NCI-H82 (cell line): Measurements from ENCODE around the gene GUCY2D.

Experiments
- DNase-seq: peaks from one replicate; lab custom pipeline; 2025; lab: John Stamatoyannopoulos, UW

GUCY2D gene

GRCh38 chr17:8001976-8002720 is at the start of gene GUCY2D:
TSS of gene GUCY2D (plus strand) at chr17:8002615. CDS start at chr17:8003048, 433 bp downstream.
- DNase-seq, result peak; percentile 94

- DNase-seq, result peak; percentile 12
Observed at GRCh38 chr17:7953266-7953665, 49.1 kb upstream of the GUCY2D start.

DNA sequence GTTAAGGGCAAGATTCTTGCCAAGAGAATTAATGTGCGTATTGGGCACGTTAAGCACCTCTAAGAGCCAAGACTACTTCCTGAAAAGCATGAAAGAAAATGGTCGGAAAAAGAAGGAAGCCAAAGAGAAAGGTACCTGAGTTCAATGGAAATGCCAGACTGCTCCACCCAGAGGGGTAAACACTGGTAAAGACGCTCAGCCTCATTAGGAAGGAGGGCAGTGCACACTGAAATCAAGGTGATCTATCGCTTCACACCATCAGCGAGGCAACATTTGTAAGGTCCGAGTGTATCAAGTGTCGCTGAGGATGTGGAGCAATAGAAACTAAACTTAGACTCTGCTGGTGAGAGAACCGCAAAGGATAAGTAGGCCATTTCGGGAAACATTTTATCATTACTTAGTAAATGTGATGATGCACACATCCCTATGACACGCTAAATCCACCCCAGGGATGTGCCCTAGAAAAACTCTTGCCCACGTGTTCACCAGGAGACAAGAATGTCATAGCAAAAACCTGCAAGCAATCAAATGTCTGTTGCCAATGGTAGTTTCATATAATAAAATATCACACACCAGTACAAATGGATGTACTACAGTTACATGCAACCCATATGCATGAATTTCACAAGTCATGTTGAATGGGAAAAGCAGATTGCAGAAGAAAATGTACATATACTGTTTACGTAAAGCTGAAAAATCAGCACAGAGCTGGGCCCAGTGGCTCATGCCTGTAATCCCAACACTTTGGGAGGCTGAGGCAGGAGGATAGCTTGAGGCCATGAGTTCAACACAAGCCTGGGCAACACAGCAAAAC is 46.8 kb upstream of the GUCY2D start:
- no peak for DNase-seq

GRCh38 chr17:7956228-7956965 is 46.0 kb upstream of the GUCY2D start:
- no peak for DNase-seq

DNA sequence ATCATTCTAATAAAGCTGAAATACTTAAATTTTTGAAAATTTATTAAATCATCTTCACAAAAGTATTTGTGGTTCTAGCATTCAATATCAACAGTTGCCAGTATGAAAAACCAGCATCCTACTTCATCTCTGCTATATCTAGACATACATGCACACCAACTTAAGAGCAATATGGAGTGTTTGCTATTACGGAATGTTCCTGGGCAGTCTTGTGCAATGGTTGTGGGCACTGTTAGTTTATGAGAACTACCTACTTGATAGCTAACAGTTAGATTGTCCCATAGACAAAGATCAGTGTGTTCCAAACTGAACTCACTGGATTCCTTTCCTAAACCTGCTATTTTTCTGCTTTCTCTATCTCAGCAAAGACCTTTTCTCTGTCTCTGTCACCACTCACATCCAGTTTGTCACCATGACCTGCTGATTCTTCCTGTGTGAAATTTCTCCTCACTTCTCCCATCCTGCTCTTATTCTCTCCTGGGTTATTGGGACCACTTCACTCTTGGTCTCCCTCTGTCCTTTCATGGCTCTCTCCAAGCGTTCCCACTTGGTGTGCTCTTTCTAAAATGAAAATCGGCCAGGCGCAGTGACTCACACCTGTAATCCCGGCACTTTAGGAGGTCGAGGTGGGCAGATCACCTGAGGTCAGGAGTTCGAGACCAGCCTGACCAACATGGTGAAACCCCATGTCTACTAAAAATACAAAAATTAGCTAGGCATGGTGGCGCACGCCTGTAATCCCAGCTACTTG is 42.7 kb upstream of the GUCY2D start:
- DNase-seq, result no peak

DNA sequence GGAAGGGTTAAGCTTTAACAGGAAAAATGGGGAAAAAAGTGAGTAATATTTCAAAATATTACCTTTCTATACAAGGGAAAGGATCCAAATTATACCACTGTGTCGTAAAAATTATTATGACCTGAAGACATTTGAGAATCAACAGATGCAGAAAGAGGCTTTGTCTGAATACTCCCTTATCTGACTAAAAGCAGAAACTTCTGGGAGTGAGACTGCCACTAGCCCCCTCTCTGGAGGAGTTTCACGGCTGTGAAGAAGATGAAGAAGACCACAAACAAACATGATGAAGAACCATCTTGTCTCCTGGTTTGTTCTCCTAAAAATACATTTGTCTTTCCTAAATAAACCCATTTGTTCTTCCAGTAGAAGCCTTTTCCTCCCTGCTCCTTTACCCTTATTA is 41.0 kb upstream of the GUCY2D start:
- no peak for DNase-seq

GRCh38 chr17:7967751-7968150 is 34.7 kb upstream of the GUCY2D start:
- DNase-seq, result no peak

- DNase-seq, result no peak
Observed at GRCh38 chr17:7969433-7969832, 33.0 kb upstream of the GUCY2D start.

- no peak for DNase-seq
Observed at GRCh38 chr17:7971651-7972050, 30.8 kb upstream of the GUCY2D start.

- DNase-seq, result no peak
Observed at GRCh38 chr17:7972131-7972785, 30.2 kb upstream of the GUCY2D start.

GRCh38 chr17:7974638-7975131 is 27.7 kb upstream of the GUCY2D start:
- DNase-seq, result no peak

- DNase-seq, result no peak
Observed at GRCh38 chr17:7977039-7977438, 25.4 kb upstream of the GUCY2D start.

GRCh38 chr17:7977805-7978204 is 24.6 kb upstream of the GUCY2D start:
- DNase-seq, result no peak

DNA sequence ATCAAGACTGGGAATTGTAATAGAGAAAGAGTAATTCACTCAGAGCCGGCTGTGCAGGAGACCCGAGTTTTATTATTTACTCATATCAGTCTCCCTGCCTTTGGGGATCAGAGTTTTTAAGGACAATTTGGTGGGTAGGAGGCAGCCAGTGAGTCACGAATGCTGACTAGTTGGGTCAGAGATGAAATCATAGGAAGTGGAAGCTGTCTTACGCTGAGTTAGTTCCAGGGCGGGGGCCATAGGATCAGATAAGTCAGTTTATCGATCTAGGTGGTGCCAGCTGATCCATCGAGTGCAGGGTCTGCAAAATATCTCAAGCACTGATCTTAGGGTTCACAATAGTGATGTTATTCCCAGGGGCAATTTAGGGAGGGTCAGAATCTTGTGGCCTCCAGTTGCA is 20.2 kb upstream of the GUCY2D start:
- no peak for DNase-seq

GRCh38 chr17:7982666-7983065 is 19.7 kb upstream of the GUCY2D start:
- DNase-seq, result peak; percentile 34

- DNase-seq, result no peak
Observed at GRCh38 chr17:7984904-7985303, 17.5 kb upstream of the GUCY2D start.

DNA sequence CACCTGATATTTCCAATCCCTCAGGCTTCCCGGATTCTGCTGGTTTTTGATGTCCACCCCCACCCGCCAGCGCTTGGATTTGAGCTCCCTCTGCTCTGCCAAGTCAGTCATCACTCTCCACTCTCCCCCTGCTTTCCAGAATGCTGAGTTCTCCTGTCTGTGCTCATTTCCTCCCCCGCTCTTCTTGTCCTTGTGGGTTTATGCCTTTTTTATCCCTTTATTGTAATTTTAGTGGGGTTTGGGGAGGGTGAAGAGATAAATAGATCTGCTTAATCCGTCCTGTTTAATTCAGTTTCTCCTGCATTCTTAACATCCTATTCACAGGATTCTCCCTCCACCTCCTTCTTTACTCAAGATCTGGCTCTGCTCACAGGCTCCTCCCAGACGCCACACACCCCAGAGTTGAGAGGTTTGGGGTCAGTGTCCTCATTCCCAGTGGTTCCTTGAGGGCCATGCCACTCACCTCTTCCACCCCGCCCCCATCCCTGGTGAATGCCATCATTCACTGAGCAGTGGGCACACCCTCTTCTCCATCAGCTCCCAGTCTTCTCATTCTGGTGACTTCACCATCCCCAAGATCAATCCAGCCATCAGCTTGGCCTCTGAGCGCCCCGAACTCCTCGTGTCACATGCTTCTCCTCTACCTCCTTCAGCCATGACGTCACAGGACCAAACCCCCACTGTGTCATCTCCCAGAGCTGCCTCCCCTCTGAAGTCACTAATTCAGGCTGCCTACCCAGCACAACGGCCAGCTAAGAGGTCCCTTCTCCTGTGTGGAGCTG is 15.1 kb upstream of the GUCY2D start:
- DNase-seq, result no peak

GRCh38 chr17:7988750-7989178 is 13.7 kb upstream of the GUCY2D start:
- DNase-seq, result peak; percentile 97

DNA sequence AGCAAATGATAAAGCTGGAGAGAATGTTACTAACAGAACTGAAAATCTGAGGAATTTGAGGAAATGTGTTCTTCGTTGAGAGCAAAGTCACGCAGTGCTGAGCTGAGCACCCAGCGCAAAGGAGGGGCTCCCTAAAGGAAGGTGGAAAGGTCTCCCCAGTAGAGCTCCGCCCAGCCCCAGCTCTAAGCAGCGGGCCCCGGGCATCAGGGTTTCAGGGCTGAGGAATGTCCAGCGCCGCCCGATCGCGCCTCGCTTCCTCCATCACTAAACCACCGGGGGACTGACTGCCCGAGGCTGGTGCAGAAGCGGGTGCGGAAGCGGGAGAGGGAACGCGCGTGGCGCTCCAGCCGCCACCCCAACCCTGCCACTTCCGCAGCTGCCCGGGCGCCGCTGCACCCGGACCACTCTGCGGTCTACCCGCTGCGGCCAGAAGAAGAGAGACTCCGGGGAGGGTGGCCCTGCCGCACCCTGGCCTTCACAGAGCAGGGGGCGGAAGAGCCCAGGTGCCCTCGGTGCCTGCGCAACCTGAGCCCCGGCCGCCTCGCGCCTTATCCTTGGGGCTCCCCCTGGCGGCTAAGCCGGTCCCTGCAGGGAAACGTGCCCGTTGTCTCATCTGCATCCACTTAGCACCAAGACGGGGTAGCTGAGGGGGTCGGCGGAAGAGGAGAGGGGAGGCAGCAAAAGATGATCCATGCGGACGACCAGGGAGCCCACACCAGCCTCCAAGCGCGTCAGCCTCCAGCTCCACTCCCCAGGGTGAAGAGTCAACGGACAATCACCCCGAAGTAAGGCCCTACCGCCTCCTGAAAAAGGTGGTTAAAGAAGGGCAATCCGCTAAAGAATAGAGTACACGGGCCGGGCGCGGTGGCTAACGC is 12.4 kb upstream of the GUCY2D start:
- peak; percentile 67 for DNase-seq
